ENCODE measurements around the gene OR51T1. TPM values are rescaled to one million over a fixed set of nuclear protein-coding genes. Genes with fewer than 3 reads are reported as not detected.

Gene OR51T1
- not detected in 2 replicates for total RNA-seq

GRCh38 chr11:4881860-4882500 is at the start of gene OR51T1:
Gene OR51T1 (plus strand): TSS chr11:4881900. CDS start chr11:4881900, 0 bp downstream.

GRCh38 chr11:4848908-4849532 is 32.7 kb upstream of the OR51T1 start, which contains the start of gene OR51S1:
Gene OR51S1 (minus strand): TSS chr11:4849208. CDS start chr11:4849208, 0 bp downstream.

GRCh38 chr11:4903484-4903883 is 21.8 kb downstream of the OR51T1 start, which contains the start of gene OR51A7:
Gene OR51A7 (plus strand): TSS chr11:4903783. CDS start chr11:4907370, 3,587 bp downstream.

GRCh38 chr11:4919250-4919649 is 37.5 kb downstream of the OR51T1 start, which contains the start of gene OR51G2:
Gene OR51G2 (minus strand): TSS chr11:4919350. CDS start chr11:4915663, 3,687 bp downstream.

GRCh38 chr11:4924239-4924638 is 42.5 kb downstream of the OR51T1 start, which contains the start of gene OR51G1:
Gene OR51G1 (minus strand): TSS chr11:4924339. CDS start chr11:4924339, 0 bp downstream.

Other genes with a start within 250 kb of the OR51T1 start
- not detected in 2 replicates for gene OR51D1, start 244.4 kb upstream of the OR51T1 start, total RNA-seq
- gene OR51E1, start 237.9 kb upstream of the OR51T1 start, total RNA-seq, result 0.03 TPM in 1 of 2 replicates, not detected in the other
- gene OR51E2, start 184.0 kb upstream of the OR51T1 start, total RNA-seq, result 0.33 TPM in 1 of 2 replicates, not detected in the other
- gene MMP26, start 177.1 kb upstream of the OR51T1 start, total RNA-seq, result not detected in 2 replicates
- not detected in 2 replicates for gene OR51F1, start 112.0 kb upstream of the OR51T1 start, total RNA-seq
- not detected in 2 replicates for gene OR52R1, start 77.5 kb upstream of the OR51T1 start, total RNA-seq
- gene OR51F2, start 60.6 kb upstream of the OR51T1 start, total RNA-seq, result not detected in 2 replicates
- gene OR51S1, start 32.7 kb upstream of the OR51T1 start, total RNA-seq, result not detected in 2 replicates
- not detected in 2 replicates for gene OR51A7, start 21.9 kb downstream of the OR51T1 start, total RNA-seq
- not detected in 2 replicates for gene OR51G2, start 37.5 kb downstream of the OR51T1 start, total RNA-seq
- gene OR51G1, start 42.4 kb downstream of the OR51T1 start, total RNA-seq, result not detected in 2 replicates
- not detected in 2 replicates for gene OR51A4, start 65.7 kb downstream of the OR51T1 start, total RNA-seq
- gene OR51A2, start 73.8 kb downstream of the OR51T1 start, total RNA-seq, result not detected in 2 replicates
- gene OR51L1, start 113.0 kb downstream of the OR51T1 start, total RNA-seq, result not detected in 2 replicates
- gene OR52J3, start 164.6 kb downstream of the OR51T1 start, total RNA-seq, result not detected in 2 replicates
- gene OR52E2, start 177.7 kb downstream of the OR51T1 start, total RNA-seq, result not detected in 2 replicates
- gene OR52E1, start 187.7 kb downstream of the OR51T1 start, total RNA-seq, result not detected in 2 replicates